GM21367 (cell line): ENCODE results near the gene THAP4.

Experiments used
- ATAC-seq: cut with Tn5 transposase; IDR thresholded peaks from one replicate; pipeline ENCODE4 v1.9.1; 2021; ENCODE audit not compliant: unreplicated experiment

The THAP4 gene

DNA sequence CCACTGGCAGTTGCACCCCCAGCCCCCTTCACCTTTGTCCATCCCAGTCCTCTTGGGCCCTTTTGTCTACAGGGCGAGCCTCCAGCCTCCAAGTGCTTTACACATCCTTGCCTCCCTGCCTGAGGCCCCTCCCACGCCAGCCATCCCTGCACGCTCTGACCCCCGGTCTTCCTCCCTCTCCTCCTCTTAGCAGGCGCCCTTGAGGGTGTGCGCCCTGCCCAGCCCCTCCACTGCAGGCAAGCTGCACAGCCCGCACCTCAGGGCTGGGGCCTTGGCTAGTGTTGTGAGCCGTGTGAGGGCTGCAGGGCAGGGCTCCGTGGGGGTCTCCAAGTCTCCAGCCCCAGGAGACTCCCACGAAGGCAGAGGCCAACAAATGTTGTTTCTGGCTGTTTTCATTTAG is 71.5 kb downstream of the THAP4 start:
- no peak for ATAC-seq

- no peak for ATAC-seq
These were observed 72.2 kb downstream of the THAP4 start for GRCh38 chr2:241564596-241565410.

GRCh38 chr2:241563981-241564595 is 72.9 kb downstream of the THAP4 start:
- no peak for ATAC-seq

GRCh38 chr2:241563571-241563980 is 73.4 kb downstream of the THAP4 start:
- ATAC-seq = no peak

DNA sequence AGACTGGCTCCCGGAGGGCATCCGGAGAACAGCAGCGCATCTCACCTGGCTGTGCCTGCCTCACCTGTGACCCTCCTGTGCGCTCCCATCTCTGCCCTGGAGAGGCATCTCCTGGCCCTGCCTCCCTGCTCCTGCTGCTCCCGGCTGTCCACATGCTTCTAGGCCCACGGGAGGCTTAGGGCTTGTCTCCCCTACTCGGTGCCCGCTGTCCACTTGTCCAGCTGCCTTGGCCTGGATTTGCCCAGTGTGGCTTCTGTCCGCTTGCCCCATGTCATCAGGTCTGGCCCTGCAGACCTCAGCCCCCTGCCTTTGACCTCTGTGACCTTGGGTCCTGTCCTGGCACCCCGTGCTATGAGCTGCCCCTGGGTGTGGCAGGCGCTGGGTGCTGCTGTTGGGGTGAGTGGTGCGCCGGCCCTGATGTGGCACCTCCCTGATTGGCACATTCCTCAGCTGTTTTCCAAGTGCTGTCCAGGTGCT is 73.9 kb downstream of the THAP4 start:
- no peak for ATAC-seq

DNA sequence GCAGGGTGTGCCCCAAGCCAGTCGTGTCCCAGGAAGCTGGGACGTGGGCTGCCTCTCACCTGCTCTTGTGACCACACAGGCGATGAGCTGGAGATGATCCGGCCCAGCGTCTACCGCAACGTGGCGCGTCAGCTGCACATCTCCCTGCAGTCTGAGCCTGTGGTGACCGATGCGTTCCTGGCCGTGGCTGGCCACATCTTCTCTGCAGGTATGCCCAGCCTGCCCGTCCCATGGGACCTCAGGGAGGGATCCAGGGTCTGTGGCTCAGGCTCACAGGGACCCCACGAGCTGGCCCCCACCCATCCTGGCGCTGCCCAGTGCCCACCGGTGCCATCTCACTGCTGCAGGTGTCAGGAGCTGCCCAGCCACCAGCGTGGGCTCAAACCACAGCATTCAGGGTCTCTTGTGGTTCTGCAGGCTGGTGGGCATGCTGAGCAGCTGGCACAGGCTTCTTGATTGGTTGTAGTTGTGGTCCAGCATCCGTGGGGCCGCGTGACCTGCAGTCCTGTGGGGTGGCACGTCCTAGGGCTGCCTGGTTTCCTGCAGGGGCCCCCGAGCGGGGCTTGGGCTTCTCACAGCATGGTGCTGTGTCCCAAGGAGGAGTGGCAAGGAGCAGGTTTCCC is 74.6 kb downstream of the THAP4 start:
- ATAC-seq = no peak

GRCh38 chr2:241561832-241562231 is 75.1 kb downstream of the THAP4 start:
- no peak for ATAC-seq

DNA sequence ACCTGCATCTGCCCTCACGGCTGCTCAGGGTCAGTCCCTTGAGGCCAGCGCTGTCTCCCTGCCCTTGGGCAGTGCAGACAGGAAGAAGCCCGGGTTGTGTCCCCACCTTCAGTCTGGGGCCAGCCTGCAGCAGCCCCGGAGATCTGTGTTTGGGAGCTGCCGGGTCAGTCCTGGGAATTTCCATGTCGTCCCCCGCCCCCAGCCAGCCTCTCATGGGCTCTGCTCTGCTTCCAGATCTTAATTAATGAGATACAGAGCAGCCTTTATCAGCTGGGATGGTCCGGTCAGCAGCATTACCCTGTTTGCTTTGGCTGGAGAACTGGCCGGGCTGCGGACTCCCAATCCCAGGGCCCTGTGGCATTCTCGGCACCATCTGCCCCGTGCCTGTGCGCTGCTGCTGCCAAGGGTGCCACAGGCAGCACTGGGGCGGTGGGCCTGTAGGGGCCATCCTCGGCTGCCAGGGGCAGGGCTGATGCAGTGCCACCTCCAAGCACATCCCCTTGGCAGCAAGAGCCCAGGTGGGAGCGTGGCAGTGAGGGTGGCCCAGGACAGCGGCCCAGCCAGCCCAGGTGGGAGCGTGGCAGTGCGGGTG is 76.0 kb downstream of the THAP4 start:
- no peak for ATAC-seq

DNA sequence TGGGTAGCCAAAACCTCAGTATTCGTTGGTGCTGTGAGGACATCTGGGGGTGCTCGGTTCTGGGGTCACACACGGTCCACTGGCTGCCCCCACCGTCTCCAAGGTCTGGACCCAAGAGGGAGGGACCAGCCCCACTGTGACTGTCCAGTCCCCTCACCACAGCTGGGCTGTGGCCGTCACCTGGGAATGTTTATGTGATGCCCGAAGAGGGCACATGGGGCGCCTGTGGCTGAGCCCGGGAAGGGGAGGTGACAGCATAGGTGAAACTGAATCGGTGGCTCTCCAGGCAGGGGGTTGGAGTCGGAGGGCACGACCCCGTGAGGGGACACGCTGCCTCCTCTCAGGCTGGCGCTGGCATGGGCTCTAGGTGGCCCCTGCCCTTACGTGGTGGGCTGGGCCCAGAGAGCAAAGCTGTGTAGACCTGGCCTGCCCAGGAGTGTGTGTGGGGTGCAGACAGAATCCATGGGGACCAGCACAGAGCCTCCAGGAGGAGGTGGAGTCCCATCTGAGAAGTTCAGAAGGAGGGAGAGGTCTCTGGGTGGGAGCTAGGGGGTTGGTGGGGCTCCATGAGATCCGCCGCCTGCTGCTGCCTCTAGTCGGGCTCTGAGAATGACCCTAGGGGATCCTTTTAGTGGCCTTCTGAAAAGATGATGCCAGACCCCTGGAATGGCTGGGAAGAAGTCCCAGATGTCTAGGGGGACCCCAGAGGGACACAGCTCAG is 76.6 kb downstream of the THAP4 start:
- no peak for ATAC-seq

DNA sequence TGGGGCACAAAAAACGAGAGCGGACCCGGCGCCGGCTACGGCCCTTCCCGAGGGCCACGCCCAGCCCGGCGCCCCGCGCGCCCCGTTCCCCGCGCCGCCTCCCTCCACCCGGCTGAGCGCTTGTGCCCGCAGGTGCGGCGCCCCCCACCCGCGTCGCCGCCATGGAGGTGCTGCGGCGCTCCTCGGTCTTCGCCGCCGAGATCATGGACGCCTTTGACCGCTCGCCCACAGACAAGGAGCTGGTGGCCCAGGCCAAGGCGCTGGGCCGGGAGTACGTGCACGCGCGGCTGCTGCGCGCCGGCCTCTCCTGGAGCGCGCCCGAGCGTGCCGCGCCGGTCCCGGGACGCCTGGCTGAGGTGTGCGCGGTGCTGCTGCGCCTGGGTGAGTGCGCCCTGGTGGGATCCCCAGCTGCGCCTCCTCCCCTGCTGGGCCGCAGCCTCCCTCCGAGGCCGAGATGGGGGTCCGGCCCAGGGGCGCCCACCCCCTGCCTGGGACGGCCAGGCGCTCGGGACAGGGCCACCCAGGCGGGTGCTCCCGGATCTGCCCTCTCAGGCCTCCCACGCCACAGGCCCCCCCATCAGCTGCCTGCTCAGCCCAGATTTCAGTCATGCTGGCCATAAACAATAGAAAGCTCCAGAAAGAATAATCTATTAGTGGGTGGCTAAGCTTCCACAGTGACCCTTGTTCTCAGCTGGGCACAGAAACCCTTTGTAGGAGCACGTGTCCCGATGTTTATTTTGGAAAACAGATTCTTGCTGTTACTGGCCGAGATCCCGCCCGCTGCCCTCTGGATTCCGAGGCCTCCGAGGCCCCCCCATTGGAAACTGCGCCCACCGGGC is 77.4 kb downstream of the THAP4 start:
- no peak for ATAC-seq

DNA sequence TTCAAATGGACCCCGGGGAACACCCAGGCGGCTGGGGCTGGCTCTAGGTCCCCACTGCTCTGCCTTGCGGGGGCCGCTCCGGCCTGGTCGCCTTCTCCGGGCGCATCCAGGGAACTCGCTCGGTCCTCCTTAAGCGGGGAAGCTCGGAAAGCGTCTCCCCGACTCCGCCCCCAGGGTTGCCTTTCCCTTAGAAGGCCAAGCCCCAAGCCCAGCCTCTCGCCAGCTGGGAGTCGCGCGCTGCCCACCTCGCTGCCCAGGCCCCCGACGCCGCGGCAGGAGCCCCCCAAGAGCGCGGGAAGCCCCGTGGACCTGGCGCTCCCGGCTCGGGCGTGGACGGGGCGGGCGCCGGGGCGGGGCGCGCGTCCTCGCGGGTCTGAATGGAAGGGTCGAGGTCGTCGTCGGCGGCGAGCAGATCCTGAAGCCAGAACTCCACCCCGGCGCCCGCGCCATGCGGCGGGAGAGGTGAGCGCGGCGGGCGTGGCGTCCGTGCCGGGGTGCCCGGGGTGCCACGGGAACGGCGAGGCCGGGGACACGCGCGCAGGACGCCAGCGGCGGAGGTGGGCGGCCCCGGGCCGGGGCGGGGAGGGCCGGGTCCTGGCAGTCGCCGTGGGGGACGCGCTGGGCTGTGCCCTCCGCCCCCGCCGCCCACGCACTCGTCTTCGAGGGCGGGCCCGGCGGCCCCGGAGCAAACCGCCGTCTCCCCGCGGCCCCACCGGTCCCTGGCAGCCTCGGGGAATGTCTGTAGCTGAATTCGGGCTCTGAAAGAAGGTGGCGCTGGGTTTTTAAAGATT is 78.2 kb downstream of the THAP4 start, which contains the start of gene BOK:
Gene BOK (plus strand): TSS at position 214 of the 791 bp plus-strand sequence. CDS start 739 bp downstream, outside the sequence.
- no peak for ATAC-seq

DNA sequence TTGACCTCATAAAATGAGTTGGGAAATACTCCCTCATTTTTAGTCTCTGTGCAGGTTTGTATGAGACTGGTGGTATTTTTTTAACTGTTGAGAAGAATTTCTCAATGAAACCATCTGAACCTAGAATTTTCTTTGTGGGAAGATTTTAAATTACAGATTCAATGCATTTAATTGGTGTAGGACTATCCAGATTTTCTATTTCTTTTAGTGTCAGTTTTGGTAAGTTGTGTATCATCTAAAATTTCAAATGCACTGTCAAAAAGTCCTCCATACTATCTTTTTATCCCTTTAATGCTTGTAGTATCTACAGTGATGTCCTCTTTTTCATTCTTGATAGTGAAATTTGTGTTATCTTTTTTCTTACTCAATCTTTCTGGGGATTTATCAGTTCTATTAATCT is 80.2 kb downstream of the THAP4 start:
- ATAC-seq = no peak

GRCh38 chr2:241555711-241556110 is 81.2 kb downstream of the THAP4 start:
- ATAC-seq = no peak

GRCh38 chr2:241554610-241555322 is 82.2 kb downstream of the THAP4 start:
- no peak for ATAC-seq

DNA sequence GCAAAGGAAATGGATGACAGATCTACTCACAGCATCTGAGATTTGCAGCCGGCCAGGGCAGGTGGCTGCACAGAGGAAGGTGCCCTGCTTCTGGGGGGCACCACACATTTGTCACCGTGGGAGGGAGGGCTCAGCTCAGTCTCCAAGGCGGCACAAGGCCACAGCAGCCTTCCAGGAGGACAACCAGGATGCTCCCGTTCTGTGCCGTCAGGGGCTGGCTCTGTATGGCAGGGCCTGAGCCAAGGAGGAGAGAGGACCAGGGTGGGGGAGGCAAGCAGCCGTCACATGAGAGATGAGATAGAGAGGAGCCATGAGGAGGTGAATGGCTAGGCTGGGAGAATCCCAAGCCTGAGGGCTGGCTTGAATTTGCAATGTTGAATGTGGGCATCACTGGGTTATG is 83.0 kb downstream of the THAP4 start:
- ATAC-seq = no peak

GRCh38 chr2:241553512-241553830 is 83.5 kb downstream of the THAP4 start:
- ATAC-seq = no peak

- no peak for ATAC-seq
These were observed 84.8 kb downstream of the THAP4 start for GRCh38 chr2:241551998-241552737.

- ATAC-seq = no peak
These were observed 85.4 kb downstream of the THAP4 start for GRCh38 chr2:241551599-241551997.
